Subcutaneous adipose tissue (tissue), 4 donors: Measurements from ENCODE around the gene SLC4A8. TPM values are rescaled to one million over a fixed set of nuclear protein-coding genes. Genes with fewer than 3 reads are reported as not detected.

Experiments used
- total RNA-seq, 4 donors: library from RNA; depleted of rRNA; stranded (reverse); fragments of >200 nt; gene quantifications; one replicate each; pipeline ENCODE4 v1.1.0, GENCODE V29; 2016
- TF ChIP-seq, protein P1 (sequence below): fragments of 450-650 bp; IDR thresholded peaks from one replicate; pipeline ENCODE4 v1.5.1; 2016; ENCODE audit warnings: low read depth, mild to moderate bottlenecking, control low read depth, antibody characterized with exemption, moderate library complexity

SLC4A8 gene
- total RNA-seq, result 1 to 10 TPM in 3 of 4 donors, under 1 TPM in 1; 0.49 to 5.6 (median 1.7) TPM

DNA sequence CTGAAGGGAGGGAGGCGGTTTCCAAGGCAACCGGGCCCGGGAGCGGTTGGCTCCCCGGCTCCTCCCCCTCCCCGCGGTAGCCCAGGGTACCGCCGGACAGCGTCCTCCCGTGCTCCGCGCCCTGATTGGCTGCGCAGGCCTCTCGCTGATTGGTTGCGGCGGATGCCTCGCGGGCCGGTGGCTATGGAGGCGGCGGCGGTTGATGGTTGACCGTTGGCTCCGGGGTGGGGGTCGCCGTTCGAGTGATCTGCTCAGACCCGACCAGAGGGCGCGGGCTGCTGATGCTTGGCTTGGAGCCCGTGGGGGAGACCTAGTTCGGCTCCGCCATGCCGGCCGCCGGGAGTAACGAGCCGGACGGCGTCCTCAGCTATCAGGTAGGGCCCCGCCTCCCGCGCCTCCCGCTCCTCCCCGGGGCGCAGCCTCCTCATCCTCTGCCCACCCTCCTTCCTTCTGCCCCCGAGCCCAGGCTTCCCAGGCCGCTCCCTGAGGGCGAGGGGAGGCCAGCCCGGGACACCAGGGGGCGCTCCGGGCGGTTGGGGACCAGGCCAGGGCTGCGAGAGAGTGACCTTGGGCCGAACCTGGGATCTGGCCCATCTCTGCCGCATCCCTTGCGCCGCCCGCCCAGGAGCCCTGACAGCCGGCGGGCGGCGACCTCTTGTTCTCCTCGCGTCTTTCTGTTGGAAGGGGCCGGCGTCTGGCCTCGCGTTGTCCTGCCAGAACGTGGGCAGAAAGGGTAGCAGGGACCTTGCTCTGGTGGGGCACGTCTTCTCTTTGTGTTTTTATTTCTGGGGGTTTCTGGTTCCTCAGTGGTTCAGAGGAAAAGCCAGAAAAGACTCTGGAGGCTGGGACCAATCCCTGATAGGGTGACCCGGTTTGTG is at the start of gene SLC4A8:
Gene SLC4A8 (plus strand): TSS at position 170 of the 878 bp plus-strand sequence. CDS start 157 bp downstream, at position 327.
- TF ChIP-seq, protein P1, sequence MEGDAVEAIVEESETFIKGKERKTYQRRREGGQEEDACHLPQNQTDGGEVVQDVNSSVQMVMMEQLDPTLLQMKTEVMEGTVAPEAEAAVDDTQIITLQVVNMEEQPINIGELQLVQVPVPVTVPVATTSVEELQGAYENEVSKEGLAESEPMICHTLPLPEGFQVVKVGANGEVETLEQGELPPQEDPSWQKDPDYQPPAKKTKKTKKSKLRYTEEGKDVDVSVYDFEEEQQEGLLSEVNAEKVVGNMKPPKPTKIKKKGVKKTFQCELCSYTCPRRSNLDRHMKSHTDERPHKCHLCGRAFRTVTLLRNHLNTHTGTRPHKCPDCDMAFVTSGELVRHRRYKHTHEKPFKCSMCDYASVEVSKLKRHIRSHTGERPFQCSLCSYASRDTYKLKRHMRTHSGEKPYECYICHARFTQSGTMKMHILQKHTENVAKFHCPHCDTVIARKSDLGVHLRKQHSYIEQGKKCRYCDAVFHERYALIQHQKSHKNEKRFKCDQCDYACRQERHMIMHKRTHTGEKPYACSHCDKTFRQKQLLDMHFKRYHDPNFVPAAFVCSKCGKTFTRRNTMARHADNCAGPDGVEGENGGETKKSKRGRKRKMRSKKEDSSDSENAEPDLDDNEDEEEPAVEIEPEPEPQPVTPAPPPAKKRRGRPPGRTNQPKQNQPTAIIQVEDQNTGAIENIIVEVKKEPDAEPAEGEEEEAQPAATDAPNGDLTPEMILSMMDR, result no peak

DNA sequence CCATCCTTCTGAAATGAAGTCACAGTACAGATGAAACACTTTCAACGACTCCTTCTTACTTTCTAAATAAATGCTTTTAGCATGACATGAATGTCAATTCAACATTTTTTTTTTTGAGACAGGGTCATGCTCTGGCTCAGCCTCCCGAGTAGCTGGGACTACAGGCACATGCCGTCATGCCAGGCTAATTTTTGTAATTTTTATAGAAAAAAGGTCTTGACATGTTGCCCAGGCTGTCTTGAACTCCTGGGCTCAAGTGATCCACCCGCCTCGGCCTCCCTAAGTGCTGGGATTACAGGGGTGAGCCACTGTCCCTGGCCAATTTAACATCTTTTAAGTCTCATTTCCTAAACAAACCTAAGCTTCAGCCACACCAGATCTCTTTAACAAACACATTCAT is 49.8 kb upstream of the SLC4A8 start:
- TF ChIP-seq, protein P1, result no peak

DNA sequence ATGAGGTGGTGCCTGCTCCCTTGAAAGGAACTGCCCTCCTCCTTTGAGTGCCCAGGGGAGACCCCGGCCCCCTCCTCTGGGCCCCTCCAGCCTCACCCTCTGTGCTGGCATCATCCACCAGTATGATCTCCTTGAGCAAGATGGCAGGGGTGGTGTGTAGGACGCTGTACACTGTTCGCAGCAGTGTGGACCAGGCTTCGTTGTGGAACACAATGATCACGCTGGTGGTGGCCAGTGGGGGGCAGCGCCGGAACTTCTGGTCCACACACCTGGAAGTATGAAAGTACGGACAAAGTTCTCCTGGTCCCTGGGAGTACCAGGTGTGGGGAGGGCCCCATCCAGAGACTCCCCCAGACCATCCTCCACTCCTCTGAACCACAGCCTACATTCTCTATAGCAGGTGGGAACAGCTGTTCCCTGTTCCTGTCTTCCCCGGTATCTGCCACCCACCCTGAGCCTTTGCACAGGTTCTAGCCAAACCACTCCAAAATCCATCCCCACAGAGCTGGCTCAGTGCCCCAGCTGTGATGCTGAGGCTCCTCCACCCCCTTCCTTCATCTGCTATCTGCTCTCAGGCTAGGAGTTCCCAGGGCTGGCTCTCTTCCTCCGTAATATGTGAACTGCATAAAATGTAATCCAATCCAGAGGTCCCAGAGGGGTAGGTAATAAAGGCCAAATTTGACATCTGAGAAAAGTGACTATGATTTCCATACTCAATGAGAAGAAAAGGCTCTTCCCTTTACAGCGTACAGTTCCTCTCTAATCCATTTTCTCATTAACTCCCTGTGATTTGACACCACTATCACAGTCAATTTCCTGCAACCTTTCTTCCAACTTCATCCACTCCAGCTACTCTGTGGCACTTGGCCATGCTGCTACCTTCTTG is 47.3 kb upstream of the SLC4A8 start:
- TF ChIP-seq, protein P1, result no peak

DNA sequence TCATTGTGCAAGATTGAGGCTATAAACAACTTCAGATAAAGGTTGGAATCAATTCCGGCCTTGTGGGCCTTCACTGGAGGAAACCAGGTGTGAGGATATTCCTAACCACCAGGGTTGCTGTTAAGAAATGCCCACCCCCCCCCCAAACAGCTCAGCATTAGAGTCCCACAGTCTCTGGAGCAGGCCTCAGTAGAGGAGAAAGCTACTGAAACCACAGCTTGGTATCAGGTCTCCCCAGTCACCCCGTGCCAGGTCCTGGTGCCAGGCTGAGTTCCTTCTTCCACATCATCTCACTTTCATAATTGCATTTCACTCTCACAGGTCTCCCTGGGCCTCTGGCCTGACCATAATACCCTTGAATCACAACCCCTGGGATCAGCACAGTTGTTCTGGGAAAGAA is 45.9 kb upstream of the SLC4A8 start:
- TF ChIP-seq, protein P1, result no peak

DNA sequence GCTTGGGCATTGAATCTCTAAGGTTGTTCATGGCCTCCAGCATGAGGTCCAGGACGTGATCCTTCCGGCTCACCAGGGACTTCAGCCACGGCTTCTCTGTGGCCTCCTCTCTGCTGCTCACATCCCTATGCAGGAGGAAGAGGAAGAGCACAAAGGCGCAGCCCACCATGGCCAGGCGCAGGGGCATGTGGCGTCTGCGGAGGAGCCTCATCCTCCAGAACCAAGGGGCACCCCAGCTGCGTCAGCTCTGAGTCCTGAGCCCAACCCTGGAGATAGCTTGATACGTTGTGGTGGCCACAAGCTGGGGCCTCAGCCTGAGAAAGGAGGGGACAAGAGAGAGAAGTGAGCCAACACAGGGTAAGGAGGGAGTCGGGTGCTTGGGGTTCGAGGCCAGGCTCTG is 45.1 kb upstream of the SLC4A8 start:
- TF ChIP-seq, protein P1, result no peak

DNA sequence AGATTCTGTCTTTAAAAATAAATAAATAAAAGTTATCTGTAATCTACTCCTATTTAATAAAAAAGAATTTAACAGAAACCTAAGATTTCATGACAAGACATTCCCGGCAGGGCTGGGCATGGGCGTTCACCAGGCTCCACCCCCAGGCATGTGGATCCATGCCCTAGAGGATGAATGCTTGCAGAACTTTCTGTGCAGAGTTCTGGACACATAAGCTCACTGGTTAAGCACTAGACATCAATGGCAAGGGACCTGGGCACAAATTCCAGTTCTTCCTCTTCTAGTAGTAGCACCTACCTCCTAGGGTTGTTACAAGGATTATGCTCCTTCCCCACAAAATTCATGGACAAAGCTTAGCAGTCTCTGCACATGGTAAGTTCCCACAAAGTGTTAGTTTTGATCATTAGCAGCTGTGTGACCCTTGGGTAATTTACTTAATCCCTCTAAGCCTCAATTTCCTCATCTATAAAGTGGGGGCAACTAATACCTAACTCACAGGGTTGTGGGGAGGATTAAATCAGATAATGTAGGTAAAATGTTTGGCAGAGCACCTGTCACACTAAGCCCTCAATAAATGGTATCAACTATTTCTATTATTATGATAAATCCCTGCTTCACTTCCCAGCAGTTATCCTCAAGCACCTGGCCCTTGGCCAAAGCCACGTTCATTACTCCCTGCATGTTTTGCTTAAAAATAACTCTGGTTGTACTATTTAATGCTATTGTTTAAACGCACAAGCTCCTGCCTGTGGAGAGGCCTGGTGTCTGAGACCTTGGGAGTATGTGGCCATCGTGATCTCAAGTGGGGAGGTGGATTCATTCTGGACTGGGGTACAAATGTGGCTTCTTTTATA is 43.2 kb upstream of the SLC4A8 start:
- TF ChIP-seq, protein P1, result no peak
